HCT116 (cell line): Measurements from ENCODE around the gene WASL. TPM values are rescaled to one million over a fixed set of nuclear protein-coding genes. Genes with fewer than 3 reads are reported as not detected.

Source experiments
- ATAC-seq: fragments of 200-7000 bp; cut with Tn5 transposase; 2 replicates; pipeline ENCODE4 v1.9.1; 2020; ENCODE audit warnings: mild to moderate bottlenecking, moderate library complexity
- BruUV-seq: library from RNA; stranded (reverse); fragments of 400-500 nt; replicated peaks from 2 replicates; lab custom pipeline; 2021; lab: Mats Ljungman, UMichigan
- CTCF ChIA-PET: fragments of 300-600 bp; sonication (Branson Sonifier 250); formaldehyde crosslinking; loops from one replicate; lab custom pipeline; 2021; ENCODE audit warnings: antibody characterized with exemption; lab: Charles Lee
- POLR2A ChIA-PET: fragments of 300-600, 350-600 bp; sonication (Branson Sonifier 250); formaldehyde crosslinking; loops from one replicate; lab custom pipeline; 2021; ENCODE audit warnings: antibody characterized with exemption; lab: Charles Lee
- RAD21 ChIA-PET, 2 experiments: fragments of 300-600 bp; sonication (Branson Sonifier 250); formaldehyde crosslinking; loops; one replicate each; lab custom pipeline; 2023; ENCODE audit warnings: low total read pairs in 2 of 2; ENCODE audit not compliant: uncharacterized antibody in 2 of 2, unreplicated experiment in 2 of 2, low non-redundant PET in 1 of 2; lab: Charles Lee
- DNase-seq: peaks from one replicate; pipeline ENCODE4 v3.0.0-alpha.2; 2010; ENCODE audit warnings: low read depth, low spot score
- H2AFZ ChIP-seq: fragments of 200-600 bp; shearing (Covaris generic), sonication (generic); 2 replicates; pipeline ENCODE4 v1.6.1; 2017; ENCODE audit warnings: low read depth, mixed run types, mixed read lengths, antibody characterized with exemption, low read length; ENCODE audit not compliant: poor library complexity, severe bottlenecking
- H3K27ac ChIP-seq: 2 replicates; pipeline ENCODE4 v1.5.1; 2012; ENCODE audit warnings: low read depth, low read length
- H3K27me3 ChIP-seq: fragments of 200-600 bp; sonication (generic); 2 replicates; pipeline ENCODE4 v1.6.1; 2016; ENCODE audit warnings: mixed run types, low read length, mixed read lengths; ENCODE audit not compliant: insufficient read depth
- H3K36me3 ChIP-seq, 2 experiments: fragments of 200-500 bp in 1 of 2; fragments of 200-600 bp in 1 of 2; sonication (Bioruptor generic) in 1 of 2; sonication (generic) in 1 of 2; 2 replicates each; pipeline versions ENCODE4 v1.5.1 to v1.6.1; 2014 to 2016; ENCODE audit warnings: low read length in 2 of 2, inconsistent platforms in 1 of 2, mixed read lengths in 1 of 2, mixed run types in 1 of 2; ENCODE audit not compliant: insufficient read depth in 2 of 2, control insufficient read depth in 1 of 2
- H3K4me1 ChIP-seq, 2 experiments: fragments of 200-600 bp in 1 of 2; sonication (generic) in 1 of 2; 2 replicates each; pipeline versions ENCODE4 v1.5.1 to v1.6.1; 2012 to 2017; ENCODE audit warnings: low read length in 2 of 2, inconsistent platforms in 1 of 2, mild to moderate bottlenecking in 1 of 2, mixed read lengths in 1 of 2, mixed run types in 1 of 2, moderate library complexity in 1 of 2; ENCODE audit not compliant: insufficient read depth in 2 of 2, control insufficient read depth in 1 of 2
- H3K4me2 ChIP-seq: fragments of 200-600 bp; sonication (generic); 2 replicates; pipeline ENCODE4 v1.6.1; 2017; ENCODE audit warnings: mixed run types, low read length, mixed read lengths
- H3K4me3 ChIP-seq, 2 experiments: fragments of 200-600 bp in 1 of 2; sonication (generic) in 1 of 2; replicated peaks in 1 of 2; 2 replicates each; pipeline ENCODE4 v1.5.1; 2011 to 2016; ENCODE audit warnings: low read length in 2 of 2, control low read depth in 1 of 2, low read depth in 1 of 2, mild to moderate bottlenecking in 1 of 2, mixed read lengths in 1 of 2, mixed run types in 1 of 2
- H3K79me2 ChIP-seq: fragments of 200-600 bp; sonication (generic); 2 replicates; pipeline ENCODE4 v1.6.1; 2017; ENCODE audit warnings: mild to moderate bottlenecking, mixed run types, low read length, moderate library complexity, mixed read lengths; ENCODE audit not compliant: insufficient read depth
- H3K9ac ChIP-seq: fragments of 200-600 bp; sonication (generic); 2 replicates; pipeline ENCODE4 v1.6.1; 2016; ENCODE audit warnings: low read length, mixed read lengths
- H3K9me2 ChIP-seq: fragments of 200-600 bp; sonication (generic), shearing (Covaris generic); 2 replicates; pipeline ENCODE4 v1.6.1; 2017; ENCODE audit warnings: mixed run types, mild to moderate bottlenecking, moderate library complexity; ENCODE audit not compliant: insufficient read depth
- H3K9me3 ChIP-seq, 2 experiments: fragments of 200-500 bp in 1 of 2; fragments of 200-600 bp in 1 of 2; sonication (Bioruptor generic) in 1 of 2; sonication (generic) in 1 of 2; 2 replicates each; pipeline ENCODE4 v1.6.1; 2014 to 2017; ENCODE audit warnings: low read length in 2 of 2, mixed read lengths in 2 of 2, inconsistent platforms in 1 of 2, low read depth in 1 of 2, mild to moderate bottlenecking in 1 of 2, mixed run types in 1 of 2, moderate library complexity in 1 of 2; ENCODE audit not compliant: control insufficient read depth in 1 of 2, insufficient read depth in 1 of 2
- H4K20me1 ChIP-seq: fragments of 200-600 bp; sonication (generic), shearing (Covaris generic); 2 replicates; pipeline ENCODE4 v1.6.1; 2017; ENCODE audit warnings: mixed run types, mild to moderate bottlenecking, moderate library complexity; ENCODE audit not compliant: insufficient read depth
- ATF3 ChIP-seq: IDR thresholded peaks from 2 replicates; pipeline ENCODE4 v1.6.1; 2012
- CBX3 ChIP-seq: IDR thresholded peaks from 2 replicates; pipeline ENCODE4 v1.6.1; 2012; ENCODE audit warnings: low read depth
- CTCF ChIP-seq, 3 experiments: fragments of 200-600 bp in 1 of 3; sonication (generic) in 1 of 3; IDR thresholded peaks in 2 of 3; conservative IDR thresholded peaks in 1 of 3; 2 replicates each; pipeline ENCODE4 v1.5.1; 2012 to 2017; ENCODE audit warnings: low read depth in 2 of 3, low read length in 2 of 3, antibody characterized with exemption in 1 of 3, borderline replicate concordance in 1 of 3, control low read depth in 1 of 3, mild to moderate bottlenecking in 1 of 3, mixed read lengths in 1 of 3, mixed run types in 1 of 3, moderate library complexity in 1 of 3; ENCODE audit not compliant: insufficient read depth in 1 of 3
- EGR1 ChIP-seq: IDR thresholded peaks from 2 replicates; pipeline ENCODE4 v1.6.1; 2012; ENCODE audit warnings: low read depth
- ELF1 ChIP-seq: IDR thresholded peaks from 2 replicates; pipeline ENCODE4 v1.6.1; 2012; ENCODE audit warnings: low read depth, borderline replicate concordance
- EZH2 ChIP-seq: fragments of 200-600 bp; sonication (generic); IDR thresholded peaks from 2 replicates; pipeline ENCODE4 v1.6.1; 2017; ENCODE audit warnings: antibody characterized with exemption, mixed run types
- EZH2phosphoT487 ChIP-seq: fragments of 200-600 bp; IDR thresholded peaks from 2 replicates; pipeline ENCODE4 v1.6.1; 2018; ENCODE audit warnings: antibody characterized with exemption, borderline replicate concordance
- FOSL1 ChIP-seq: IDR thresholded peaks from 2 replicates; pipeline ENCODE4 v1.6.1; 2012; ENCODE audit warnings: low read depth
- JUND ChIP-seq: IDR thresholded peaks from 2 replicates; pipeline ENCODE4 v1.6.1; 2012
- MAX ChIP-seq: IDR thresholded peaks from 2 replicates; pipeline ENCODE4 v1.6.1; 2012
- POLR2A ChIP-seq: IDR thresholded peaks from 2 replicates; pipeline ENCODE4 v1.7.0; 2011; ENCODE audit warnings: borderline replicate concordance; ENCODE audit not compliant: insufficient read depth, insufficient read length; ENCODE audit errors: extremely low read depth
- POLR2AphosphoS5 ChIP-seq: IDR thresholded peaks from 2 replicates; pipeline ENCODE4 v1.6.1; 2011; ENCODE audit warnings: mild to moderate bottlenecking, low read depth, low read length, moderate library complexity
- RAD21 ChIP-seq: IDR thresholded peaks from 2 replicates; pipeline ENCODE4 v1.6.1; 2012; ENCODE audit warnings: low read depth, mild to moderate bottlenecking
- REST ChIP-seq: IDR thresholded peaks from 2 replicates; pipeline ENCODE4 v1.6.1; 2012; ENCODE audit warnings: low read depth
- SRF ChIP-seq: IDR thresholded peaks from 2 replicates; pipeline ENCODE4 v1.6.1; 2012; ENCODE audit warnings: low read depth
- TCF7L2 ChIP-seq: IDR thresholded peaks from 2 replicates; pipeline ENCODE4 v1.7.0; 2011; ENCODE audit warnings: borderline replicate concordance, inconsistent platforms; ENCODE audit not compliant: insufficient read depth, insufficient read length; ENCODE audit errors: extremely low read depth
- ZBTB33 ChIP-seq: IDR thresholded peaks from 2 replicates; pipeline ENCODE4 v1.6.1; 2011; ENCODE audit warnings: mild to moderate bottlenecking, low read length, moderate library complexity; ENCODE audit not compliant: insufficient replicate concordance; ENCODE audit errors: extremely low read depth
- ZNF274 ChIP-seq: fragments of 200-500 bp; sonication (Bioruptor generic); IDR thresholded peaks from 2 replicates; pipeline ENCODE4 v1.6.1; 2014; ENCODE audit warnings: mild to moderate bottlenecking, low read depth, low read length, inconsistent platforms
- intact Hi-C: fragments of 100-400 bp; cut with micrococcal nuclease; formaldehyde crosslinking; loops from 2 replicates; pipeline ENCODE4 v1.10.0; 2022
- total RNA-seq: library from RNA; stranded (reverse); gene quantifications from one replicate; pipeline ENCODE4 v1.2.1, GENCODE V29; 2021; ENCODE audit not compliant: unreplicated experiment

The WASL gene
- total RNA-seq, 1 experiment from 2014 or later = 26.2 TPM

- H2AFZ ChIP-seq = no peak overlapping the region
- H4K20me1 ChIP-seq = no peaks in the 10 kb centered on the region
- no peak overlapping the region for H3K4me2 ChIP-seq
- TF ChIP-seq POLR2A (no peak), FOSL1 (no peak), EGR1 (no peak), ZBTB33 (no peak), ELF1 (no peak), ZNF274 (no peak), MAX (no peak), SRF (no peak), ATF3 (no peak), EZH2 (no peak), REST (no peak), TCF7L2 (no peak), EZH2phosphoT487 (no peak), JUND (no peak), CTCF (IDR thresholded peaks at IDR 0.05 in 2 of 3, conservative IDR thresholded peaks at IDR 0.05 in 1 of 3; ENCODE audit: borderline replicate concordance in 1 of 3, insufficient read depth in 1 of 3, low read depth in 2 of 3, low read length in 2 of 3) (no peak), CBX3 (no peak), RAD21 (no peak), POLR2AphosphoS5 (no peak)
- TF ChIP-seq, all 23 proteins: peak for 0
- no peak overlapping the region for H3K4me3 ChIP-seq
- intact Hi-C loops = no loop called here
- no peaks in the 10 kb centered on the region for H3K79me2 ChIP-seq
- ChIA-PET RAD21 (no interaction called here), CTCF (no interaction called here), POLR2A (no interaction called here)
- no peaks in the 10 kb centered on the region for H3K27me3 ChIP-seq
- H3K9me2 ChIP-seq = no peaks in the 10 kb centered on the region
- H3K9me3 ChIP-seq = no peaks in the 10 kb centered on the region
- BruUV-seq = no TSS peak
- ATAC-seq = no peak
- H3K27ac ChIP-seq = no peak overlapping the region
- H3K4me1 ChIP-seq = peaks cover 0 to 7% of the 10 kb centered on the region in 2 experiments; a peak in 1 of 4 replicates
- no peak for DNase-seq
- no peak overlapping the region for H3K9ac ChIP-seq
- no peaks in the 10 kb centered on the region for H3K36me3 ChIP-seq
These were observed 8.3 kb upstream of the WASL start for GRCh38 chr7:123757095-123757494.
